Measurements from ENCODE around the gene MGAT4C.

The MGAT4C gene

DNA sequence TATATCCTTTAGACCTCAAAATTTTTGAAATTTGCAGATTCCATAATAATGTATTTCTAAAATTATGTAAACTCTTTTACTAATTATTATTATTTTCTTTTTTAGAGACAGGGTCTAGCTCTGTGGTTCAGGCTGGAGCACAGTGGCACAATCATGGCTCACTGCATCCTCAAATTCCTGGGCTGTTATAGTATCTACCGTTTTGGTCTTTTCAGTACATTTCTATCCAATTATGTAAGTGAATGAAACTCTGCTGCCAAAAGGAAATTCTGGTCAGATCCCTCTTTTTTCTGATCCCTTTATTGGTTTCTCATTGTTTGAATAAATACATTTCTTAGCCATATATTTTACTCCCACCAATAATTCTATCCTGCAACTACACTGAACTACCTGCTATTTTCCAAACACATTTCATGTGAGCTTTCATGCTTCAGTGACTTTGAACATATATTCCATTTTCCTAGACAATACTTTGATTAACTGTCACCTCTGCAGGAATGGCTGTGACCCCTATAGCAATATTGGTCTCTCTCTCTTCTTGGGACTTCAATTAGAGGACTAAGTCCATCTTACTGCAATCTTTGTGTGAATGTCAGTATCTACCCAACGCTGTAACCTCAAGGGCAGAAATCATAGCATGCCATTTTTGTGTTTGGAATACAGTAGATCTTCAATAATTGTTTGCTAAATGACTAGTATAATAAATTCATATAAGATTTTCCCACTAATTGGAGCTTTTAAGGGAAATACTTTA, 198.9 kb downstream of the MGAT4C start:
- no peak for DNase-seq (ENCODE audit: low read depth)
- H3K4me3 ChIP-seq (ENCODE audit: low read length), result no peak overlapping the region
- TF ChIP-seq, protein P1, sequence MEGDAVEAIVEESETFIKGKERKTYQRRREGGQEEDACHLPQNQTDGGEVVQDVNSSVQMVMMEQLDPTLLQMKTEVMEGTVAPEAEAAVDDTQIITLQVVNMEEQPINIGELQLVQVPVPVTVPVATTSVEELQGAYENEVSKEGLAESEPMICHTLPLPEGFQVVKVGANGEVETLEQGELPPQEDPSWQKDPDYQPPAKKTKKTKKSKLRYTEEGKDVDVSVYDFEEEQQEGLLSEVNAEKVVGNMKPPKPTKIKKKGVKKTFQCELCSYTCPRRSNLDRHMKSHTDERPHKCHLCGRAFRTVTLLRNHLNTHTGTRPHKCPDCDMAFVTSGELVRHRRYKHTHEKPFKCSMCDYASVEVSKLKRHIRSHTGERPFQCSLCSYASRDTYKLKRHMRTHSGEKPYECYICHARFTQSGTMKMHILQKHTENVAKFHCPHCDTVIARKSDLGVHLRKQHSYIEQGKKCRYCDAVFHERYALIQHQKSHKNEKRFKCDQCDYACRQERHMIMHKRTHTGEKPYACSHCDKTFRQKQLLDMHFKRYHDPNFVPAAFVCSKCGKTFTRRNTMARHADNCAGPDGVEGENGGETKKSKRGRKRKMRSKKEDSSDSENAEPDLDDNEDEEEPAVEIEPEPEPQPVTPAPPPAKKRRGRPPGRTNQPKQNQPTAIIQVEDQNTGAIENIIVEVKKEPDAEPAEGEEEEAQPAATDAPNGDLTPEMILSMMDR (conservative IDR thresholded peaks at IDR 0.05; ENCODE audit: low read depth, low read length), result no peak

DNA sequence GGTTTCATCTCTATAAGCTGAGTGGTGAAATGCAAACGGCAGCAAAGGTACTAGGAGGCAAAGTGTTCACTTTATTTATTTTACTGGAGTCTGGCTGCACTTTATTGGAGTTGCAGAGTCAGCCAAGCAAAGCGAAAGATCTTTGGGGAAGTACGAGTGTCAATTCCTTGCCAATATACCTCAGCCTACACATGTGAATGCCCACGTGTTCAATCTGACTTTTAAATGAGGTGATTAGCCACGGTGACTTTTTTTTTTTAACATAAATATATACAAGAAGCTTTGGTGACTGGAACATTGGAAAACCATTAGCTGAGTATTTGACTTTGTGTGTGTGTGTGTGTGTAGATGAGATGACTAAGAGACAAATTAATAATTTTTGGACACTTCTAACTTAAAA, 203.3 kb downstream of the MGAT4C start:
- TF ChIP-seq, protein P1 (conservative IDR thresholded peaks at IDR 0.05; ENCODE audit: low read depth, low read length), result no peak
- H3K4me3 ChIP-seq (ENCODE audit: low read length), result no peak overlapping the region
- no peak for DNase-seq (ENCODE audit: low read depth)

DNA sequence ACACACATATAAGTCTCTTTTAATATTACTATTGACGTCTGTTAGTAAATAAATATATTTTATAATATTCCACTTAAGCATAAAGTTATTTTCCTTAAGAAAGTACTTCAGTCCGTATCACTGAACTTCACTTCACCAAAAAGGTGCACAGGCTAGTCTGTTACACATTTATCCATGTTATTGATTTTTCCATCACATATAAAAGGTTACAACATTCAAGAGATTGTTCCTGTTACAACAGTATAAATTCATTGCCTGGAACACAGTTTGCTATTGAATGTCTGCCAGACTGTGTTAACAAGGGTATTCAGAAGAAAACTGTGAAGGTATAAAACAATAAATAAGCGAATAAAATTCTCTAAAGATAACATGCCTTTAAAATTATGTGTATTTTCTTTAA, 206.2 kb downstream of the MGAT4C start:
- no peak for DNase-seq (ENCODE audit: low read depth)
- H3K4me3 ChIP-seq (ENCODE audit: low read length), result no peak overlapping the region
- TF ChIP-seq, protein P1 (conservative IDR thresholded peaks at IDR 0.05; ENCODE audit: low read depth, low read length), result no peak

DNA sequence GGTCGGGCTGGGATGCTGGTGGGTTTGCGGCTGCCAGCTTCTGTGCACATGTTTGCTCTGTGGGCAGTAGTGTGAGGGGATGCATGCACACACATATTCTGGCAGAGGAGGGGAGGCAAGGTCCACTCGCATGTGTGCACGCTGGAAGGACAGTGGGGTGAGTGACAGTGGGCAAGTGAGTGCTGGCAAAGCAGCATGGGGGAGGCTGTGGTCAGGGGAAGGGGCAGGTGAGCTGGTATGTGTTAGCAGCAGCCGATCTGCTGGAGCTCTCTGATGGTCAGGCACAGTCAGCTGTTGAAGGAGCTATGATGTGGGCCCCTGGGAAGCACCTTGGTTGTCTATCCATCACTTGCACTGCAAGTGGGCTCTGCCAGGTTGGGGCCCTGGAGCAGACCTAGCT, 211.8 kb downstream of the MGAT4C start:
- H3K4me3 ChIP-seq (ENCODE audit: low read length), result no peak overlapping the region
- no peak for DNase-seq (ENCODE audit: low read depth)
- TF ChIP-seq, protein P1 (conservative IDR thresholded peaks at IDR 0.05; ENCODE audit: low read depth, low read length), result no peak

DNA sequence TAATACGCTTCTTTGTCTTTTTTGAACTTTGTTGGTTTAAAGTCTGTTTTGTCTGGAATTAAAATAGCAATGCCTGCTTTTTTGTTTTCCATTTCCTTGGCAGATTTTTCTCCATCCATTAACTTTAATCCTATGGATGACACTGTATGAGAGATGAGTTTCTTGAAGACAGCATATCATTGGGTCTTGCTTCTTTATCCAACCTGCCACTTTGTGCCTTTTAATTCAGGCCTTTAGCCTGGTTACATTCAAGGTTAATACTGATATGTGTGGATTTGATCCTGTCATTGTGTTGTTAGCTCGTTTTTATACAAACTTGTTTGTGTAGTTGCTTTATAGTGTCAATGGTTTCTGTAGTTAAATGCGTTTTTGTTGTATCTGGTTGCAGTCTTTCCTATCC, 214.1 kb downstream of the MGAT4C start:
- TF ChIP-seq, protein P1 (conservative IDR thresholded peaks at IDR 0.05; ENCODE audit: low read depth, low read length), result no peak
- no peak overlapping the region for H3K4me3 ChIP-seq (ENCODE audit: low read length)
- no peak for DNase-seq (ENCODE audit: low read depth)

DNA sequence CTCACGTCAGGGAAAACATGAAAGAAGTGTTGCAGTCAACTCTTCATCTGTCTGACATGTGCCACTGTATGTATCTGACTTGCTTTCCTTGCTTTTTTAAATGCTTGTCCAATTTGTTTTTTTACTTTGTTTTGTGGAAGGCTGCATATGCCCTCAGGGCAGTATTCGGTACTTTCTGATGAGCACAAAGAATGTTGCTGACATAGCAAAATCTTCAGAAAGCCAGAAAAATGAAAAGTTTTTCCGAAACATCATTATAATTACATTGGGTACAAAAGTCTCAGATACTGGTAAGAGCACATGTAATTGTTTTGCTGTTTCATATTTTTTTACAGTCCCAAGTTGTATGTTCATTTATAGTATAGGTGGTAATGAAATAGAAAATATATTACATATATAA, 237.8 kb downstream of the MGAT4C start:
- DNase-seq (ENCODE audit: low read depth), result no peak
- H3K4me3 ChIP-seq (ENCODE audit: low read length), result no peak overlapping the region
- TF ChIP-seq, protein P1 (conservative IDR thresholded peaks at IDR 0.05; ENCODE audit: low read depth, low read length), result no peak

DNA sequence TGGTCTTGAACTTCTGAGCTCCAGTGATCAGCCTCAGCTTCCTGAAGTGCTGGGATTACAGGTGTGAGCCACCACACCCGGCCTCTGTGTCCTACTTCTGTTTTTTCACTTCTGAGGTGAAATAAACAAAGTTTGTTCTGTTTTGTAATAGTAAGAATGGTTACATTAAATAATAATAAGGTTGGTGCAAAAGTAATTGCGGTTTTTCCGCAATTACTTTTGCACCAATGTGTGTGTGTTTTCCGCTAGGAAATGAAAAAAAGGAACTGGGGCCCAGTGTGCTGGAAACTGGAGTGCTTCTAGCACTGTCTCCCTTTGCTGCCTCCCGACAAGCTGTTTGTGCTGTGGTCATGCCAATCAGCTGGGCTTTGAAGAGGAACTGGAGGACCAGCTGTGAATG, 241.2 kb downstream of the MGAT4C start:
- no peak overlapping the region for H3K4me3 ChIP-seq (ENCODE audit: low read length)
- TF ChIP-seq, protein P1 (conservative IDR thresholded peaks at IDR 0.05; ENCODE audit: low read depth, low read length), result no peak
- no peak for DNase-seq (ENCODE audit: low read depth)
